GM19467 (cell line): ENCODE results near the gene MCM5.
"Not testable (repeated sequence)": the region's sequence is repeated elsewhere in the genome, so short reads cannot be mapped to it uniquely, and the experiment has no call there.

ENCODE experiments used
- ATAC-seq: cut with Tn5 transposase; IDR thresholded peaks from one replicate; pipeline ENCODE4 v1.9.1; 2021; ENCODE audit warnings: mild to moderate bottlenecking, moderate library complexity; ENCODE audit not compliant: unreplicated experiment

Gene MCM5

GRCh38 chr22:35378621-35379020 is 21.3 kb upstream of the MCM5 start:
- no peak for ATAC-seq

GRCh38 chr22:35379146-35379993 is 20.6 kb upstream of the MCM5 start:
- ATAC-seq = no peak

DNA sequence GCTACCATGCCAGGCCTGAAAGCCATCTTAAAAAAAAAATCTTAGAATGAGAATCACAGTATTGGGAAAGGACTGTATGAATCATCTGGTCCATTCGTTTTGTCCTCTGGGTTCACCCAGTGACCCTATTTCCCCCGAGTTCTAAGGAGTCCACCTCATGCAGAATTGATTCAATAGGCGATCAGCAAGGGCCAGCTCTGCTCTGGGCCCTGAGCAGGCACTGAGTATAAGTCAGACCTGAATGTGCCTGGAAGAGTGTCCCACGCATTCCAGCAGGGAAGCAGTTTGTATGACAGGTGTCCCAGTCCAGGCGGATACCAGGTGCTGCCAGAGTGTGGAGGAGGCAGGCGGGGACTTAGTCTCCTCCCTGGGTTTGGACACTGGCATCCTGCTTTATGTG is 19.9 kb upstream of the MCM5 start:
- no peak for ATAC-seq

DNA sequence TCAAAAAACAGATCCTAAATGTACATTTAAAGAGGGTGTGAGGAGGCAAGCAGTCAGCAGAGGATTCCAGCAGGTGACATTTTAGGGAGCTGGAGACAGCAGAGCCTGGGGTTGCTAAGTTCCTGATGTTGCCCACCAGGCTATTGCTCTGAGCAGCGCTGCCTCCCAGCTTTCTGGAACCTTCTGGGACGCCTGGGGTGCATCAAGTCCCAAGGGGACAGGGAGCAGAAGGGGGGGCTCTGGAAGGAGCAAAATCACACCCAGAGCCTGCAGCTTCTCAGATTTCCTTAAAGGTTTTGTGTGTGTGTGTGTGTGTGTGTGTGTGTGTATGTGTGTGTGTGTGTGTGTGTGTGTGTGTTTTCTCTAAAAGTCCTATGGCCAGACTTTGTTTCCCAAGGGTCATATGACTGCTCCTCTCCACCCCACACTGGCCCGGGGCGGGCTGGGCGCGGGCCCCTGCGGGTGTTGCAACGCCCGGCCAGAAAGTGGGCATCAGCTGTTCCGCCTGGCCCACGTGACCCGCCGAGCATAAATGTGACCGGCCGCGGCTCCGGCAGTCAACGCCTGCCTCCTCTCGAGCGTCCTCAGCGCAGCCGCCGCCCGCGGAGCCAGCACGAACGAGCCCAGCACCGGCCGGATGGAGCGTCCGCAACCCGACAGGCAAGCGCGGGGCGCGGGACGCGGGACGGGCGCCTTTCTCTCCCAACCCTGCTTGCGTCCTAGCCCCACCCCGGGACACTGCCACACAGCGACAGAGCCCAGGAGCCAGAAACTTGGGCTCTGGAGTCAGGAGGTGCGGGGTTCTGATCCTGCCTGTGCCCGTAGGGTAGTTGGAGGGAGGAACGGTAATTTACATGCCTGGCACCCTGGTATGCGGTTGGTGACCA is 19.2 kb upstream of the MCM5 start, which contains the start of gene HMOX1:
HMOX1 (plus strand) TSS at position 560 of the 887 bp plus-strand sequence; CDS start at position 638, 78 bp downstream.
- no peak for ATAC-seq

DNA sequence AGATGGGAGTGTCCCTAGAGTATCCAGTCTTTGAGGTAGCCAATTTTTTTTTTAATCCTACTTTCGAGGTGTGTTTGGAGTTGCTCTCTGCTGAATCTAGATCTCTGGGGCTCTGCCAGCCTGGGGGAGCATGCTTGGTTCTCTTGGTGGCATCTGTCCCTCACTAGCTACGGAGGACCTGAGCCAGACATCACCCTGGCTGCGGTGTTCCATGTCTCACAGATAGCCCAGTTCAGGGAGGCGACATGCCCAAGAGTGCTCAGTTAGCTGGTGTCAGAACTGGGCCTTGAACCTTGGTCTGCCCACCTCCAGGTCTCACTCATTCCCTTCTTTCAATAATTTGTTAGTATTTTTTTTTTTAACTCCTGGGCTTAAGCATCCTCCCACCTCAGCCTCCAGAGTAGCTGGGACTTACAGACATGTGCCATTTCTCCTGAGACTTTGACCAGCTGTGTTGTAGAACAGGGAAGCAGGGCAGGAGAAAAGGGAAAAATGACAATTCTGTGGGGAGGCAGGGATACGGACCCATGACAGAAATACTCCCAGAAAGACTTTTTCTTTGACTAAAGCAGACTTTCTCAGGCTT is 18.4 kb upstream of the MCM5 start:
- ATAC-seq = no peak

DNA sequence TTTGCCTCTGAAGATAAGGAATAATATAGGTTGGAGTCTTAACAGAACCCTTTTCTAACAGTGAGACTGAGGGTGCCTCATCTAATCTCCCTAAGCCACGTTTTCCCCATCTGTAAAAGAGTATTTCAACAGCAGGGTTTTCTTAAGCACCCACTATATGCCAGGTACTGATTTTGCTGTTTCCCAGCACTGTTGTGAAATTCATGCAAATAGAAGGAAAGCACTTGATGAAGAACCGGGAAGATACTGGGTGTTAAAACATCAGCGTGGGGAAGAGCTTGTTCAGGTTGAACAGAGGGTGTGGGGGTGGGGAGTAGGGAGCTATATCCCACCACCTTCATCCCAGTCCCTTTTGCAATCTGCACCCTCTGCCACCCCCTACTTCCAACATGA is 16.3 kb upstream of the MCM5 start:
- ATAC-seq = no peak

- ATAC-seq = no peak
These were observed 15.4 kb upstream of the MCM5 start for GRCh38 chr22:35384527-35384926.

GRCh38 chr22:35384975-35385588 is 14.9 kb upstream of the MCM5 start:
- ATAC-seq = no peak

DNA sequence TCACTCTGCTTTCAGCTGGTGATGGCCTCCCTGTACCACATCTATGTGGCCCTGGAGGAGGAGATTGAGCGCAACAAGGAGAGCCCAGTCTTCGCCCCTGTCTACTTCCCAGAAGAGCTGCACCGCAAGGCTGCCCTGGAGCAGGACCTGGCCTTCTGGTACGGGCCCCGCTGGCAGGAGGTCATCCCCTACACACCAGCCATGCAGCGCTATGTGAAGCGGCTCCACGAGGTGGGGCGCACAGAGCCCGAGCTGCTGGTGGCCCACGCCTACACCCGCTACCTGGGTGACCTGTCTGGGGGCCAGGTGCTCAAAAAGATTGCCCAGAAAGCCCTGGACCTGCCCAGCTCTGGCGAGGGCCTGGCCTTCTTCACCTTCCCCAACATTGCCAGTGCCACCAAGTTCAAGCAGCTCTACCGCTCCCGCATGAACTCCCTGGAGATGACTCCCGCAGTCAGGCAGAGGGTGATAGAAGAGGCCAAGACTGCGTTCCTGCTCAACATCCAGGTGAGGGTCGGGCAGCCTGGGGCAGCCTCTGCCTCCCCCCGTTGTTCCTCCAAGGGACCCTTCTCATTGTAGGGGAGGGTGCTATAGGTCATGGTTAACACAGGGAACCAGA is 13.2 kb upstream of the MCM5 start:
- ATAC-seq = no peak

DNA sequence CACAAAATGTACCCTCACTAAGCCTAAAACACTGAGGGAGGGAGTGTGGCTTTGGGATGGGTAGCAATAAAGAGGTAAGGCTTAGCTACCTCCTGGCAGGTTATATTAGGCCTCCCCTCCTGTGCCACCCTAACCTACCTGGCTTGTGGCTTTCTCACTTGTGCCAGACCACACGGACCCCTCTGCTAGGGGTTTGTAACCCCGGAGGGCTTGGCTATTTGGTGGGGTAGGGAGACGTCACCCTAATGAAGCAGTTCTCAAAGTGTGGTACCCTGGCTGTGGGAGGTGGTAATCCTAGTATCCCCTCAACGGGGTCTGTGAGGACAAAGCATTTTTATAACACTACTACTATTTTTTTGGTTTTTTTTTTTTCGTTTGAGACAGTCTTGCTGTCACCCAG is 9.0 kb upstream of the MCM5 start:
- ATAC-seq = no peak

DNA sequence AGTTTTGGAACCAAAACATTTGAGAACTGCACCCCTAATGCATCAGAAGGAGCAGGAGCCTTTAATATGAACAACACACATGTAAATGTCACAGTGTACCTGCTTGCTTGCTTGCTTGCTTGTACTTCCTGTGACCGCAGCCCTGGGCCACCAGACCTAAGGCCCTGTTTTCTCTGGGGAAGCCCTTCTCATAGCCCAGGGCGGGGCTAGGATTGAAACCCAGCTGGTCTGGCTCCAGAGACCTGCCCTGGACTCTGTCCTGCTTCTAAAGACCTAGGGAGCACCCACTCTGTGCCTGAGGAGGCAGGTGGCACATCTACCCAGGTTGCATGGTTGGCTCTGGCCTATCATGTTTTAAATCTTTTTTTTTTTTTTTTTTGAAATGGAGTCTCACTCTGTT is 7.6 kb upstream of the MCM5 start:
- ATAC-seq = no peak

- ATAC-seq = no peak
These were observed 6.6 kb upstream of the MCM5 start for GRCh38 chr22:35393116-35394010.

DNA sequence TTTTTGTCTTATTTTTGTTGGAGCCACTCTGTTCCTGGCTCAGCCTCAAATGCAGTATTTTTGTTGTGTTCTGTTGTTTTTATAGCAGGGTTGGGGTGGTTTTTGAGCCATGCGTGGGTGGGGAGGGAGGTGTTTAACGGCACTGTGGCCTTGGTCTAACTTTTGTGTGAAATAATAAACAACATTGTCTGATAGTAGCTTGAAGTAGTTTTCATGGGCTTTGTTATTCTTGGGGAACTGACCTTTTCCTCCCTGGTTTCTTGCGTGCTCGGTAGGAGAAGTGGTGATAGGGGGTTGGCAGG is 6.0 kb upstream of the MCM5 start:
- no peak for ATAC-seq

GRCh38 chr22:35394810-35395563 is 5.0 kb upstream of the MCM5 start:
- no peak for ATAC-seq

DNA sequence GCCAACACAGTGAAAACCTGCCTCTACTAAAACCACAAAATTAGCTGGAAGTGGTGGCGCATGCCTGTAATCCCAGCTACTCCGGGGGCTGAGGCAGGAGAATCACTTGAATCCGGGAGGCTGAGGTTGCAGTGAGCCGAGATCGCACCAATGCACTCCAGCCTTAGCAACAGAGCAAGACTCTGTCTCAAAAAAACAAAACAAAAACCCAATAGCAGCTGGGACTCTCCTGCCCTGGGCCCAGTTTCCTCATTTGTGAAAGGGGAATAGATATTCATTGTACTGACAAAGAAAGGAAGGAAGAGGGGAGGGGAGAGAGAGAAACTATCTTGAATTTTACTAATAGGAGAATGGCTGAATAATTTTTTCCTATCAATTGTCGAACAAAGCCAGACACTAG is 3.3 kb upstream of the MCM5 start:
- not testable (repeated sequence) for ATAC-seq

DNA sequence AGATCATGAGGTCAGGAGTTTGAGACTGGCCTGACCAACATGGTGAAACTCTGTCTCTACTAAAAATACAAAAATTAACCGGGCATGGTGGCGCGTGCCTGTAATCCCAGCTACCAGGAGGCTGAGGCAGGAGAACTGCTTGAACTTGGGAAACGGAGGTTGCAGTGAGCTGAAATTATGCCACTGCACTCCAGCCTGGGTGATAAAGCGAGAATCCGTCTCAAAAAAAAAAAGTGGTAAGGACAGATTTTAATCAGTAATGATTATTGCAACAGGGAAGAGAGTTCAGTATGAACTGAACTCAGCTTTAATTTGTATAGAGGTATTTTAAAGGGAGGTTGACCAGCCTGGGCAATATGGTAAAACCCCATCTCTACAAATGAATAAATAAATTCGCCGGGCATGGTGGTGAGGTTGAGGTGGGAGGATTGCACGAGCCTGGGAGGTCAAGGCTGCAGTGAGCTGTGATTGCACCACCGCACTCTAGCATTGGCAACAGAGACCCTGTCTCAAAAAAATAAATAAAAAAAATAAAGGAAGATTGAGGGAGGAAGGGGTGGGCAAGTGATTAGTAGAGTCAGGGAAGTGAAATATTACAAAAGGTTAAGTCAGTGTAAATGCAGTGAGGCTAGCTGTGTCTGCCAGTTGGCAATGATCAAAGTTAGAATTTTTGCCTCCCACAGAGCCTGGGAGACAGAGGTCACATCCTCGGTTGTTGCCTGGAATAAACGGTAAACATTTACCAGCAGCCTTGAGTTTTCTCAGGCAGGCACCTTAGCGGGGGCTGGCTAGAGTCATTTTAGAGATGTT is 2.6 kb upstream of the MCM5 start:
- ATAC-seq = no peak

DNA sequence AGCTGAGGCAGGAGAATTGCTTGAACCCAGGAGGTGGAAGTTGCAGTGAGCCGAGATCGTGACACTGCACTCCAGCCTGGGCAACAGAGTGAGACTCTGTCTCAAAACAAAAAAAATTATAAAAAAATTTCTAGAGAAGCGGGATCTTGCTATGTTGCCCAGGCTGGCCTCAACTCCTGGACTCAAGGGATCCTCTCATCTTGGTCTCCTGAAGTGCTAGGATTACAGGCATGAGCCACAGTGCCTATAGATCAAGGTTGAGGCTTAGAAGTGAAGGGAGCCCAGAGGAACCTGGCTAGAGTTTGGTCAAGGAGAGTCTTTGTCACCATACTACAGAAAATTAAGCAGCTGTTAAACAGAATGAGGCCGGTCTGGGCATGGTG is 1.4 kb upstream of the MCM5 start:
- ATAC-seq = no peak

GRCh38 chr22:35399114-35399677 is 744 bp upstream of the MCM5 start:
- no peak for ATAC-seq
